OCI-M1 (cell line): Measurements from ENCODE around the gene SLCO2B1.
"Not testable (repeated sequence)": the region's sequence is repeated elsewhere in the genome, so short reads cannot be mapped to it uniquely, and the experiment has no call there.

Experiments
- DNase-seq: peaks from one replicate; lab custom pipeline; 2025; lab: John Stamatoyannopoulos, UW

SLCO2B1 gene, protein sequence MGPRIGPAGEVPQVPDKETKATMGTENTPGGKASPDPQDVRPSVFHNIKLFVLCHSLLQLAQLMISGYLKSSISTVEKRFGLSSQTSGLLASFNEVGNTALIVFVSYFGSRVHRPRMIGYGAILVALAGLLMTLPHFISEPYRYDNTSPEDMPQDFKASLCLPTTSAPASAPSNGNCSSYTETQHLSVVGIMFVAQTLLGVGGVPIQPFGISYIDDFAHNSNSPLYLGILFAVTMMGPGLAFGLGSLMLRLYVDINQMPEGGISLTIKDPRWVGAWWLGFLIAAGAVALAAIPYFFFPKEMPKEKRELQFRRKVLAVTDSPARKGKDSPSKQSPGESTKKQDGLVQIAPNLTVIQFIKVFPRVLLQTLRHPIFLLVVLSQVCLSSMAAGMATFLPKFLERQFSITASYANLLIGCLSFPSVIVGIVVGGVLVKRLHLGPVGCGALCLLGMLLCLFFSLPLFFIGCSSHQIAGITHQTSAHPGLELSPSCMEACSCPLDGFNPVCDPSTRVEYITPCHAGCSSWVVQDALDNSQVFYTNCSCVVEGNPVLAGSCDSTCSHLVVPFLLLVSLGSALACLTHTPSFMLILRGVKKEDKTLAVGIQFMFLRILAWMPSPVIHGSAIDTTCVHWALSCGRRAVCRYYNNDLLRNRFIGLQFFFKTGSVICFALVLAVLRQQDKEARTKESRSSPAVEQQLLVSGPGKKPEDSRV

GRCh38 chr11:75150879-75151278 lies at the start of gene SLCO2B1:
Gene SLCO2B1 (plus strand): TSS chr11:75151107. CDS start chr11:75151382, 275 bp downstream.
- DNase-seq, result no peak

- DNase-seq, result peak; percentile 65
Measured at GRCh38 chr11:75101424-75102128, 49.3 kb upstream of the SLCO2B1 start.

DNA sequence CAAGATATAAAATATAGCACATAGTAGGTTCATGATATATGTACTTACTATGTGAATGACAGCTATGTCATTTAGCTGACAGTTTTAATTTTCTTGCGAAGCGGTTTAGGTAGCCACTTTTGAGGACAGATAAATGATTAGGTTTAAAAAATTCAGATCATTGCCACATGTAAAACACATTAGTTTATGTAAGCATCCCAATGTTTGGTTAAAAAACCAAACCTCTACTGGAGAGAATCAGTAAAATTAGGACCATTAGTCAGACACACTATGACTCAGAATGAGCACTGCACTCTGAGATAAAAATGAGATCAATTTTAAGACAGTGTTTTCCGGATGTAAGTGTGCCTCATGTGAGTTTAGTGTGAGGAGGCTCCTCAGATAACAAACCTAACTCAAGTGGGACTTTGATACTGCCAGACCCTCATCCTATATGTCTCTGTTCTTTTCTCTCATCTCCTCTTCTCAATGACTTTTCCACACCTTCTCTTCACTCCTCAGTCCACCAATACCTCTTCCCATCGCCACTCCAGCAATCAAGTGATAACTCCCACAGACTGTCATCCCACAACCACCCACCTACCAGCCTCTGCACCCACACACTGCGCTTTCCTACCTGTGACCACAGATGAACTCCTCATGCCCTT lies 47.4 kb upstream of the SLCO2B1 start:
- peak; percentile 96 for DNase-seq

GRCh38 chr11:75105462-75105925 lies 45.4 kb upstream of the SLCO2B1 start:
- DNase-seq, result peak; percentile 95

DNA sequence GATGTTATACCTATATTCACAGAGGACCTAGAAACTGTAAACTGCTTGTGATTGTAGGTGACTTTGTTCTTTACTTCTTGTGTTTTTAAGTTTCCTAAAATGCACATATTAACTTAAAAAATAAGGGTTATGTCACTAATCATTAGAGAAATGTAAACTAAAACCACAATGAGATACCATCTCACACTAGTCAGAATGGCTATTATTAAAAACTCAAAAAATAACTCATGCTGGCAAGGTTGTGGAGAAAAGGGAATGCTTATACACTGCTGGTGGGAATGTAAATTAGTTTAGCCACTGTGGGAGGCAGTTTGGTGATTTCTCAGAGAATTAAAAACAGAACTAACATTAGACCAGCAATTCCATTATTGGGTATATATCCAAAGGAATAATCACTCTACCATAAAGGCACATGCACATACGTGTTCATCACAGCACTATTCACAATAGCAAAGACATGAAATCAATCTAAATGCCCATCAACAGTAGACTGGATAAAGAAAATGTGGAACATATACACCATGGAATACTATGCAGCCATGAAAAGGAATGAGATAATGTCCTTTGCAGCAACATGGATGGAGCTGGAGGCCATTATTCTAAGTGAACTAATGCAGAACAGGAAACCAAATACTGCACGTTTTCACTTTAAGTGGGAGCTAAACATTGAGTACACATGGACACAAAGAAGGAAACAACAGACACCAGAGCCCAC lies 44.8 kb upstream of the SLCO2B1 start:
- not testable (repeated sequence) for DNase-seq

DNA sequence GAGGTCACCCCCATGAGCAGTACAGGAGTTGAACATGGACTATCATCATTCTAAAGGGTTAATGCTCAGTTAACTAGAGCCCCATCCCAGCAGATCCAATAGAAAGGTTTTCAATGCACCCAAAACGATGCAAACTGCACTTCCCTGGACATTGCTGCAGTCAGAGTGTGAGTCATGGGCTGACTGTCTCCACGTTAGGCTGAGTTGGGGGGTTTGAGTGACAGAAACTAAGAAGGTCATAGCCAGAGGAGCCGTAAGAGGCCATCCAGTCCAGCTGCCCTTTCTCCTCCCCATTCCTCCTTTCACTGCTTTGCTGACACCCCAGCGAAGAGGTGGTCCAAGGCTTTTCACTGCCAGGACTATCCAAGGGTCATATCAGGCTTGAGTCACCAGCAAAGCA lies 43.7 kb upstream of the SLCO2B1 start:
- DNase-seq, result no peak

- no peak for DNase-seq
Measured at GRCh38 chr11:75112200-75112599, 38.7 kb upstream of the SLCO2B1 start.

GRCh38 chr11:75113030-75113429 lies 37.9 kb upstream of the SLCO2B1 start:
- DNase-seq, result no peak

DNA sequence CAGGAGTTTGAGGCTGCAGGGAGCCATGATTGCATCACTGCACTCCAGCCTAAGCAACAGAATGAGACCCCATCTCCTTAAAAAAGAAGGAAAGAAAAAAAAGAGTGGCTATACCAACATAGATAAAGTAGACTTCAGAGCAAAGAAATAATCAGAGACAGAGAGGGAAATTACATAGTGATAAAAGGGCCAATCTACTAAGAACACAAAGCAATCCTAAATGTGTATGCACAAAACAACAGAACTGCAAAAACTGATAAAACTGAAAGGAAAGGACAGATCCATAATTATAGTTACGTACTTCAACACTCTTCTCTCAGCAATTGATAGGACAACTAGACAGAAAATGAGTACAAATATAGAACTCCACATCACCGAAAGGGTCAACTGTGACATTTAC lies 36.4 kb upstream of the SLCO2B1 start:
- no peak for DNase-seq

- DNase-seq, result no peak
Measured at GRCh38 chr11:75118577-75118976, 32.3 kb upstream of the SLCO2B1 start.

GRCh38 chr11:75126564-75126963 lies 24.3 kb upstream of the SLCO2B1 start:
- no peak for DNase-seq

- no peak for DNase-seq
Measured at GRCh38 chr11:75132080-75132479, 18.8 kb upstream of the SLCO2B1 start.

GRCh38 chr11:75133976-75134375 lies 16.9 kb upstream of the SLCO2B1 start:
- DNase-seq, result no peak

GRCh38 chr11:75135021-75135650 lies 15.8 kb upstream of the SLCO2B1 start:
- DNase-seq, result no peak

DNA sequence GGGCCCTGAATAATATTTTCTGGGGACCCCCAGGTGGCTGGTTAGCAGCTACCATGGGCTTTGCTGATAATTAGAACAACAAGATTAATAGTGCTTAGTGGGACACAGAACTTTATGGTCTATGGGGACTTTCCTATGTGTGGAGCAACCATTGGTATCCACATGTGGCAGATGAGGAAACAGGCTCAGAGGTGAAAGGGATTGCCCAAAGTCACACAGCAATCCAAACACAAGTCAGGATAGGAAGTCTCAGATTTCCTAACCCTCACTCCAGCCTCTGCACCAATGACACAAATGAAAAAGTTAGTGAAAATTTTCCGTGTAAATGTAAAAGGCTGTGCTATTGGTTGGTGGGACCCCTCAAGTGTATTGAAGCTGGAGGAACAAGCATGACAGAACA lies 15.3 kb upstream of the SLCO2B1 start:
- no peak for DNase-seq

DNA sequence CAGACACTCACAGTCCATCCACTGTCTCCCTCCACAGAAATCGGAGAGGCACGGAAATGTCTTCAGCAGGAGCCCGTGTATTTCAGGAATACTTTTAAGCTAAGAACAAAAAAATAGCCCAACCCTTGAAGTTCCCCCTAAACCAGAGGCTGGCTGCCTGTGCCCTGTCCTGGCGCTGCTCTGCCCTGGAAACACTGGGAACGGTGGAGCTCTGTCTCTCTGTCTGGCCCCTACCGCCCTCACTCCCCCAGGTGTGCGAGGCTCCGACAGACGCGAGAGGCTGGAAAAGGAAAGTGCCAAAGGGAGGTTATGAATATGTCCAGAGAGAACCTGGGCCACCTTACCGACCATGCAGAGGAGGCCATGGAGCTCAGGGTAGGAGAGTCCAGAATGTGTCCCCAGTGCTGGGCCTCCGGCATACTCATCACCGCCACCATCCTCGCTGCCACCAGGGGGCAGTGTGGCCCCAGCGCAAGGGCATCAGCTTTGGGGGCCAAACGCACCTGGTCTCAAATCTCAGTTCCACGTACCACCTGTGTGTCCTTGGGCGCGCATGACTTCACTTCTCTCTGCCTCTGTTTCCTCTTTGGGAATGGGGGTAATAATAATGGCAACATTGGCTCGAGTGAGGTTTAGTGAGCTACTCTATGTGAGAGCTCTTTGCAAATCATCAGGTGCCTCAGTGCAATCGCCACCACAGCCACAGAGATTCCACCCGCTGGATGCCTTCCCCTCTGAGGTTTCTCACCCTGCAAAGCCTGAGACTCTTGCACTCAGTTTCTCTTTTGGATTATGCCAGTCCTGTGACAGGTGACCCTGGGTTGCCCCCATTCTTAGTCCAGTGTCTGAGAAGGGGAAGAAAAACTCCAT lies 10.4 kb upstream of the SLCO2B1 start:
- DNase-seq, result peak; percentile 82

- DNase-seq, result no peak
Measured at GRCh38 chr11:75141166-75141565, 9.7 kb upstream of the SLCO2B1 start.

DNA sequence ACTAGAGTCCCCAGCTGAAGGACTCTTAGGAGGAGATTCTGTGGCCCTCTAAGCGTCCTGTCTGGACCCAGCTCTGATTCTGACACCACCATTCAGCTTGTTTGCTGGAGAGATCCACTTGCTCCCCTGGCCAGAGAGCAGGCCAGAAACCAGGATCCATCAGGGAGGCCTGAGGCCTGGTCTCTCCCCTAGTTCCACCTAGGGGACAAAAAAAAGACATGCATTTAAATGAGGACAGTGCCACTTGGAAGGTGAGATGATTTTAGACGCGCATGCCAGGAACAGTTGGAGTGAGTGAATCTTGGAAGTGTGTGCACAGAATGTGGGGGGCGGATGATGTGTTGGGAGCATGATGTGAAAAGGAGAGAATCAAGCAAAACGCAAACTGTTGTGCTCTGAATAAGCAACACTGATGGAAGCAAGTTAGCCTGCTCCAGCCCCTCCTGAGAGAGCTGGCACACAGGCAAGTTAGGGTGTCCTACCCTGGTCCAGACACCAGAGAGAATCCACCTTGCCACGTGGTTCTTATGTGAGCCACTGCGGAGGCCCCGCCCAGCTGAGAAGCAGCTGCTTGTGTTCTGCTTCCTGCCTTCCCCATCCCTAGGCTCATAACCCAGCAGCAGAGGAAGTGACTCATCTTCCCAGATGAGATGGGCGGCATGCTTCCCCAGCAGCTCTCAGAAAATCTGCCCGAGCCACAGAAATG lies 8.0 kb upstream of the SLCO2B1 start:
- DNase-seq, result peak; percentile 97

DNA sequence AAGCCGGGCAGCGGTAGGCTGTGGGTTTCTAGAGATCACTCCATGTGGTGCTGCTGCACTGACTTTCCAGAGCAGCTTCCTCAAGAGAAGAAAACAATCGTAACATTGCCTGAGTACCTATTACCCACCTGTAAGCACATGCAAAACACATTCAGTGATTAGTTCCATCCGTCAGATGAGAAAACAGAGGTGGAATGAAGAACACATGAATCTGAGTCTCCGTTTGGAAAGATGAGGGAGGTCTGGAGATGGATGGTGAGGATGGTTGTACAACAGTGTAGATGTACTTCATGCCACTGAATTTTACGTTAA lies 7.5 kb upstream of the SLCO2B1 start:
- DNase-seq, result no peak

DNA sequence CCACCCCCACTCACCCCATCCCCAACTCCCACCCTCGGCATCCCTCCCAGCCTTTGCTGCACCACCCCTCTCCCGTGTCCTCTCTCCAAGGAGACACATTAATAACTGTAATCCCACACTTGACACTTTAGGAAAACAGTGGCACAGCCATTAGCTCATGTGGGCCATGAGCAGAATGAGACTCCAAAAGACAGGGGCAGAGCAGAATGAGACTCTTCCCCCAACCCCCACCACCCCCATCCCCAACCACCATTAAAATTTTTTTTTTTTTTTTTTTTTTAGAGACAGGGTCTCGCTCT lies 6.2 kb upstream of the SLCO2B1 start:
- no peak for DNase-seq
